HG03457 (cell line): ENCODE results near the gene PPIB.
"Not testable (repeated sequence)": the region's sequence is repeated elsewhere in the genome, so short reads cannot be mapped to it uniquely, and the experiment has no call there.

Source experiments
- ATAC-seq: cut with Tn5 transposase; IDR thresholded peaks from one replicate; pipeline ENCODE4 v1.9.1; 2021; ENCODE audit warnings: moderate number of reproducible peaks; ENCODE audit not compliant: unreplicated experiment

PPIB gene

GRCh38 chr15:64141798-64142512 lies 20.9 kb downstream of the PPIB start:
- no peak for ATAC-seq

DNA sequence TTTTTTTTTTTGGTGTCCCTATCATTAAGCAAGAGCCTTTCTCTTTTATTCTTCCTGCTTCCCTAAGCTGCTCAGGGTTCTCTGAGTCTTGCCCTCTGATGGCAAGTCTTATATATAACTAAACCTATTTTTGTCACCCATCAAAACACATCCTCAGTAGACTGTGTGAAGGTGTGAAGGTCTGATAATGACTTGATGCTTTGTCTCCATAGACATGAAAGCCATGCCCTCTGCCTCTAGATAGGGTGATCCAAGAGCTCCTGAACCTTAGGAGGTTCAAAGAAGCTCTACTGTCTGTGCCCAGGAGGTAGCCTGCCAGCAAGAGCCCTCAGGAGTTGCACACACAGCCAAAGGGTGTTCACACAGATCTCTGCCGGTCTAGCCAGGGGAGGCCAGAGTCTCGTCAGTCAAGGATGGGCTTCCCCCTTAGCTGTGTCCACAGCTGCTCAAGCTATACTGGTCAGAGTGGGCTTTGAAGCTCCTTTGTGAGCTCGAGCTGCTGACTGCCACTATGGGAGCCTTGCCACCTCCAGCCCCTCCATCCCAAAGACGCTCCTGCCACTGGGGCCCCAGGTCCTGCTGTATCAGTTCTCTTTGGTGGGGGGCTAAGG lies 24.4 kb downstream of the PPIB start:
- no peak for ATAC-seq

DNA sequence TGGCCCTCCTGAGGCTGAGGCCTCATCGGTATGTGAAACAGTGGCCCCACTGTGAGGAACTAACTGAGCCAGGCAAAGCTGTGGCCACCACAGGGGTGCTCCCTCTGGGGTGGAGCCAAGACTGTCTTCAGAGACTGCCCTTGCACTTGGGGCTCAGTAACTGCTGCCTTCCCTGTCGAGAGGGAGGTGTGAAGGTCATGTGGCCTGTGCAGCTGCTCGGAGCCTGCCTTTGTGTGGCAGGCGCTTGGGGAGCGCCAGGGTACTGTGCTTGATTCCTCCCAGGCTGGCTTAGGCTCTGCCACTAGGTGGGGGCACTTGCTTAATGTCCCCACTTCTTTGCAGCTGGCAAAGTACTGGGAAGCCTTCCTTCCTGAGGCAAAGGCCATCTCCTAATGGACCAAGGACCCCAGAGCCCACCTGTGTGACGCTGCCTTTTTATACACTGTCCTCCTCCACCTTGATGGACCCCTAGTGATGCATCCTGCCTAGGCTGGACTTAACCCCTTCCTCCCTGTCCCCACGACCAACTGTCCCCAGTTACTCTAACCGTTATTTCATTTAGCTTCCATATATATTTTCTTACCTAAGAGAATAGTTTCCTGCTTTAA lies 25.5 kb downstream of the PPIB start:
- no peak for ATAC-seq

- no peak for ATAC-seq
Observed at GRCh38 chr15:64136347-64136746, 26.5 kb downstream of the PPIB start.

DNA sequence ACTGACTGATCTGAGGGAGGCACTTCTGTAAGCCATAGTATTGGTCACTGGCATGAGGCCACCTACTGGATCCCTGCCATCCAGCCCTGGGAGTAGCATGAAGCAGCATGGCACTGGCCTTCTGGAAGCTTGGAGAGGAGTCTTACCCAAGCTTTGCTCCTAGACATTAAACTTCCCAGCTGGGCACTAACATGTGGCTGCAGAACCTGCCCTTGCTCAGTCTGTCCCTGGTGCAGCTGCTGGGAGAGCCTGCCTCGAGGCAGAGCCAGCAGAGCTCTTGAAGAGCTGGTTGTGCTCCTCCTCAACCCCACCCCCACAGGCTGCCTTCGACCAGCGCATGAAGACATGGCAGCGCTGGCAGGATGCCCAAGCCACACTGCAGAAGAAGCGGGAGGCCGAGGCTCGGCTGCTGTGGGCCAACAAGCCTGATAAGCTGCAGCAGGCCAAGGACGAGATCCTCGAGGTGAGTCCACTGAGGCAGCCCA lies 28.4 kb downstream of the PPIB start:
- no peak for ATAC-seq

DNA sequence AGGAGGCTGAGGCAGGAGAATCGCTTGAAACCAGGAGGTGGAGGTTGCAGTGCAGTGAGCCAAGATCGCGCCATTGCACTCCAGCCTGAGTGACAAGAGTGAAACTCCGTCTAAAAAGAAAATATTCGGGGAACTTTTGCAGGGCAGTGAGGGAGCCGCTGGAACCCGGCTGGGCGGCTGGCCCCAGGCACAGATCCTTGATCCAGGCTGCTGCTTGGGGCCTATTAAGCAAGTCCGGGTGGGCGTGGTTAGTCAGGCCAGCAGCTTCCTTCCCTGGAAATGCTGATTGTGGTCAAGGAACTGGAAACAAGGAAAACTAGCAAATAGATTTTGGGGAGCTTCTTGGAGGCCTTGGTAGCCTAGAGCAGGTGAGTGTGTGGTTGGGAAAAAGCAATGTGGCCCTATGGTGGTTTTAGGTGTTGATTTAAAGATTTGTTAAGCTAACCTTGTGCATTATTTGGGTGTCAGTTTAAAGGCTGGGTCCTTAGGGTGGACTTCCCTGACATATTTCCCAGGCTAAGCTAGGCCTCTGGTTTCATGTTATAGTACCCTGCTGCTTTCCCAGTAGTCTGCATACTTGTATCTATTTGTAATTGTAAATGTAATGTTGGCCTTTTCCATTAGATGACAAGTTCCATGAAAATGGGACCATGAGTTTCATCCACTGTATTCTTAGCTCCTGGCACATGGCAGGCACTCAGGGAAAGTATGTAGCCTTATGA lies 29.0 kb downstream of the PPIB start:
- ATAC-seq: no peak

DNA sequence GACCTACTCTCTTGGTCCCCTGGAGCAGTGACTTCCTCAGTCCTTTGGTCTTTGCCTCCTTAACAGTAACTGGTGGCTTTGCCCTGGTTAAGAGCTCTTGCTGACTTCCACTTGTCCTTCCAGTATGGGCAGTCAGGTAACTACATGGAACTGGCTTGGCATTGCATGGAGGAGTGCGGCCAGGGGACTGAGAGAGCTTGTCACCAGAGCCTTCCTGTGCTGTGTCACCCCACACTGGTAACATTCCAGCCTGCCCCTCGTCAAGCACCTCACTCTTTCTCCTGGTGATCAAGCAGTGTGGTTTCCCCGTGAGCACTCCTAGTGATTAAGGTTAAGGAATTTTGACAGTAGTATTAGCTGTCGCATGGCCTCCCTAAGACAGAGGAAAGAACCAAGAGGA lies 30.6 kb downstream of the PPIB start:
- no peak for ATAC-seq

GRCh38 chr15:64131547-64131946 lies 31.3 kb downstream of the PPIB start:
- ATAC-seq: no peak

- ATAC-seq: no peak
Observed at GRCh38 chr15:64130159-64130558, 32.7 kb downstream of the PPIB start.

DNA sequence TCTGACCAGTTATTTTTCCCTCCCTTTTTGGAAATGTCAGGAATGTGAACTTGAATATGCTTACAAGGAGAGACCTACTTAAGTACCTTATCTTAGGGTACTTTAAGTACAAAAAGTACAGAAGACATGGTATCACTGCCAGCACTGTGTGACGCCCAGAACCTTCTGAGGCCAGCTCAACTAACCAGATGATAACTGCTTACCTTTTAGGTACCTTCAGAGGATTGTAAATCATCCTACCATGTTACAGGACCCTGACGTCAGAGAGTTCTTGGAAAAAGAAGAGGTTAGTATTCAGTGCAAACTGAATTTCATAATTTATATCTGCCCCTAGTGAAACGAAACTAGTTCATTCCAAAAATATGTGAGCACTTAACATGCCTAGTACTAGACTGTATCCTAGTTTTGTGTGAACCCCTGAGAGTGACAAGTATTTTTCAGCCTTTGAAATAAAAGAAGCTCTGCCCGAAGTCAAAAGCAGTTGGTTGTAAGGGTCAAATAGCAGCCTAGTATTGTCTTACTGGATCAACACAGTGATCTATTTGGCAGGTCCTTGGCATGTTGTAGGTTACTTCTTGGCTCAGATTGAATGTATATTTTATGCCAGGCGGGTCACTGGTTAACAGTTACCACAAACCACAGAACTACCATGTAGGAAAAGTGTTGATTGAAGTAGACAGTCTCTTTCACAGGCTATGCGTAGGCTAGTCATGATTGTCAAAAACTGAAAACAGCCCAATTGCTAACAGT lies 35.1 kb downstream of the PPIB start:
- ATAC-seq: no peak

DNA sequence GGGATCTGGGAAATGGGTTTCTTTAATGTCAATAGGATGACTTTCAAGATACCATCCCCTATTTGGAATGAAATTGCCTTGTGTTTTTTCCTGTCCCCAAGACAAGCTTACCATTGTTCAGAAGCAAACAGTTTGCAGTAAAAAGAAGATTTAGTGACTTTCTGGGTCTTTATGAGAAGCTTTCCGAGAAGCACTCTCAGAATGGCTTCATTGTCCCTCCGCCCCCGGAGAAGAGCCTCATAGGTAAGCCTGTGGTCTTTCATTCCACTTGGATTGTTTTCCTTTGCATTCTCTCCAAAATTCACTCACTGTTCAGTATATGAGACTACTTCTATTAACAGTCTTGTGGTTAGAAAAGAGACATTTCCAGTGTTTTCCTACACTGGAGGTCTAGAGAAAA lies 36.8 kb downstream of the PPIB start:
- no peak for ATAC-seq

GRCh38 chr15:64122936-64123351 lies 39.9 kb downstream of the PPIB start:
- ATAC-seq: no peak

- no peak for ATAC-seq
Observed at GRCh38 chr15:64122444-64122843, 40.4 kb downstream of the PPIB start.

DNA sequence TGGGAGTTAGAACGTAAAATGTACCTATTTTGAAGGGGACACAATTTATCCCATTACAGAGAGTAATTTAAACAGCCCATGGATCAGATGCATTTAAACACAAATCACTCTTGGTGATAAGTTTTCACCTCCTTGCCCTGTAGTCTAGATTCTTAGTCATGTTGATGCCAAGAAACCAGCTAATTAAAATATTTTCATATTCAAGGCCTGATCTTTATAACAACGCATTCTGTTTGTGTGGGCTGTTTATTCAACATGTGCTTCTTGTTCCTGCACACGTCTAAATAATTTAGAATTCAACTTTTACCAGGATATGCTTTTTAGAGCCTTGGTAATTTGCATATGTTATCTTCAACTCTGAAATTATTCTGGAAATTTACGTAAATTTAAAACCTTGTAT lies 41.2 kb downstream of the PPIB start:
- ATAC-seq: no peak

DNA sequence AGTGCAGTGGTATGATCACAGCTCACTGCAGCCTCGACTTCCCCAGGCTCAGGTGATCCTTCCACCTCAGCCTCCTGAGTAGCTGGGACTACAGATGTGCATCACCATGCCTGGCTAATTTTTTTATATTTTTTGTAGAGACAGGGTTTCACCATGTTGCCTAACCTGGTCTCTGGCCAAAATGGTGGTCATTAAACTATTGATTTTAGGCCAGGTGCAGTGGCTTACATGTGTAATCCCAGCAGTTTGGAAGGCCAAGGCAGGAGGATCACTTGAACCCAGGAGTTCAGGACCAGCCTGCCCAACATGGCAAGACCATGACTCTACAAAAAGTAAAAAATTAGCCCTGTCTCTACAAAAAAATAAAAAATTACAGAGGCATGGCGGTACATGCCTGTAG lies 42.5 kb downstream of the PPIB start:
- ATAC-seq: not testable (repeated sequence)

DNA sequence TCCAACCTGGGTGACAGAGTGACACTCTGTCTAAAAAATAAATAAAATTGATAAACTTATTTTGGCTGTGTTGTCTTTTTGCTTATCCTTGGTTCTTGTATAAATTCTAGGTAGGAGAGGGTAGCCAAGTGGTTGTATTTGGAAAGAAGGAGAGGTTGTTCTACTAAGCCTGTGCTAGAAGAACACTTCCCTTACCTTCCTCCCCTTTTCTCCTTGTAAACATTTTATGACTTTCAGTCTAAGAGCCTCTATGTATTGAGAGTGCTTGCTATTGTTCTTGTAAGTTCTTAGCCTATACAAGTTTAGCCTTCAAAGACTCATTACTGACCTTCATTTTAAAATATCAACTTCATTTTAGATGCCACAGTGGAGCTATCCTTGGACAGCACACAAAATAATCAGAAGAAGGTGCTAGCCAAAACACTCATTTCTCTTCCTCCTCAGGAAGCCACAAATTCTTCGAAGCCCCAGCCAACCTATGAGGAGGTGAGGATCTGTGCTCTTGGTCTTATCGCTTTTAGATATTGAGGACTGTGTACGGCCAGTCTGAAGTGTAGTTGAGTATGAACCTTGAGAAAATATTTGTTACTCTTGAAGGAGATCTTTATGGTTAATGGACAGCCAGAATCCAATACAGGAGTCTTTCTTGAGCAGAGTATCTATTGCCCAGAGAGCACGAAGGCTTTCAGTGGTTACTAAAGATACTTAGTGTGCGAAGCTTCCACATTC lies 44.9 kb downstream of the PPIB start:
- no peak for ATAC-seq

- ATAC-seq: no peak
Observed at GRCh38 chr15:64112904-64113303, 49.9 kb downstream of the PPIB start.

GRCh38 chr15:64112073-64112772 lies 50.6 kb downstream of the PPIB start:
- ATAC-seq: no peak

DNA sequence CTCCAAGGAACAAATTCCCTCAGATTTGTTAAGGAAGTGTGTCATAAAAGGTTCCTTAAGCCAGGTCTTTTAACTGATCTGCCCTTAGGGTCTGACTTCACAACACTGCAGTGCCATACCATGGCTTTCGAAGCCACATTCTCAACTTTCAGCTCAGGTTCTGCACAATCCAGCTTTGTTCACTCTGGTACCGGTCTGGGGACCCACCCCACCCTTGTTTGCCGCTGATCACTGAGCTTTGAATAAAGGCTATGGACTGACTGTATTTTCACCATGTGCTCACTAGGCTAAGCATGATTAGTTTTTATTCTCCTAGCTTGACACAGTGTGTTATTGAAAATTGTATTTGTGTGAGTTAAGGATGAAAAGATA lies 51.2 kb downstream of the PPIB start:
- no peak for ATAC-seq
